GM19193 (cell line): ENCODE measurements around the gene NRXN3.

Experiments used
- POLR2A ChIP-seq: IDR thresholded peaks from 4 replicates; pipeline ENCODE4 v1.6.1; 2011; ENCODE audit not compliant: insufficient read depth, insufficient read length; ENCODE audit errors: extremely low read depth

NRXN3 gene

GRCh38 chr14:78852040-78852439 lies 681.9 kb downstream of the NRXN3 start:
- TF ChIP-seq POLR2A, result no peak

GRCh38 chr14:78857974-78858373 lies 687.8 kb downstream of the NRXN3 start:
- no peak for TF ChIP-seq POLR2A

- TF ChIP-seq POLR2A, result no peak
Observed at GRCh38 chr14:78863143-78863542, 693.0 kb downstream of the NRXN3 start.

GRCh38 chr14:78872837-78873236 lies 702.7 kb downstream of the NRXN3 start:
- TF ChIP-seq POLR2A, result no peak

GRCh38 chr14:78873581-78873980 lies 703.4 kb downstream of the NRXN3 start:
- TF ChIP-seq POLR2A, result no peak

- TF ChIP-seq POLR2A, result no peak
Observed at GRCh38 chr14:78875049-78875448, 704.9 kb downstream of the NRXN3 start.

- TF ChIP-seq POLR2A, result no peak
Observed at GRCh38 chr14:78885884-78886283, 715.7 kb downstream of the NRXN3 start.

GRCh38 chr14:78897443-78897842 lies 727.3 kb downstream of the NRXN3 start:
- TF ChIP-seq POLR2A, result no peak

- no peak for TF ChIP-seq POLR2A
Observed at GRCh38 chr14:78902010-78902623, 731.9 kb downstream of the NRXN3 start.

- TF ChIP-seq POLR2A, result no peak
Observed at GRCh38 chr14:78904094-78904493, 733.9 kb downstream of the NRXN3 start.

- no peak for TF ChIP-seq POLR2A
Observed at GRCh38 chr14:78917462-78917861, 747.3 kb downstream of the NRXN3 start.

- TF ChIP-seq POLR2A, result no peak
Observed at GRCh38 chr14:78921856-78922255, 751.7 kb downstream of the NRXN3 start.

- no peak for TF ChIP-seq POLR2A
Observed at GRCh38 chr14:78927261-78927660, 757.1 kb downstream of the NRXN3 start.

GRCh38 chr14:78933166-78933565 lies 763.0 kb downstream of the NRXN3 start:
- no peak for TF ChIP-seq POLR2A

GRCh38 chr14:78933948-78934524 lies 763.9 kb downstream of the NRXN3 start:
- TF ChIP-seq POLR2A, result no peak

- TF ChIP-seq POLR2A, result no peak
Observed at GRCh38 chr14:78946949-78947348, 776.8 kb downstream of the NRXN3 start.

- no peak for TF ChIP-seq POLR2A
Observed at GRCh38 chr14:78947681-78948080, 777.5 kb downstream of the NRXN3 start.
